ENCODE data around the gene ATP2B2. TPM values are rescaled to one million over a fixed set of nuclear protein-coding genes. Genes with fewer than 3 reads are reported as not detected.

The ATP2B2 gene
- total RNA-seq, 1 experiment from 2014 or later = not detected

DNA sequence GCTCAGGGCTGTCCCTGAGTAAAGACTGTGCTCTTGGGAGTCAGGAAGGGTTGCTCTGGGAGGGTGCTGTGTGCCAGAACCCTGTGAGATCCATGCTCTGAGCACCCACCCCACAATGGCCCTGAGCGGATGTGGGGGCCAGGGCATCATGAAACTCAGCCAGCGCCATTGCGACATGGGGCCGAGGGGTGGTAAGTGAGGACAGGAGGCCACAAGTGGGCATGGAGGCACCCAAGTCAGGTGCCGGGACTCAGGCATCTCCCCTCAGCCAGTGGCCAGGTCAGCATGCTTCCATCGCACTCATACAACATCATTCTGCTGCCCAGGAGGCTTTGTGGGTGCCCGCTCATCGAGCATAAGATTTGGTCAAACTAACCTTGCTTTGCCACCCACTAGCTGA, 19.6 kb downstream of the ATP2B2 start:
- ChIA-PET POLR2A (no interaction called here), CTCF (no interaction called here)
- no peak overlapping the region for H3K27ac Mint-ChIP-seq (ENCODE audit: unreplicated experiment)
- H3K9me3 Mint-ChIP-seq (ENCODE audit: unreplicated experiment) = no peaks in the 10 kb centered on the region
- H3K4me3 ChIP-seq (ENCODE audit: low read depth, low read length) = no peak overlapping the region
- no peak for DNase-seq
- no peak overlapping the region for H3K4me3 Mint-ChIP-seq (ENCODE audit: unreplicated experiment)
- H3K36me3 ChIP-seq (ENCODE audit: control insufficient read depth, insufficient read depth, low read length) = no peaks in the 10 kb centered on the region
- H3K27me3 Mint-ChIP-seq (ENCODE audit: insufficient read depth, unreplicated experiment) = peaks cover 14% of the 10 kb centered on the region
- no TSS peak for BruUV-seq (replicated peaks)
- TF ChIP-seq, protein P1, sequence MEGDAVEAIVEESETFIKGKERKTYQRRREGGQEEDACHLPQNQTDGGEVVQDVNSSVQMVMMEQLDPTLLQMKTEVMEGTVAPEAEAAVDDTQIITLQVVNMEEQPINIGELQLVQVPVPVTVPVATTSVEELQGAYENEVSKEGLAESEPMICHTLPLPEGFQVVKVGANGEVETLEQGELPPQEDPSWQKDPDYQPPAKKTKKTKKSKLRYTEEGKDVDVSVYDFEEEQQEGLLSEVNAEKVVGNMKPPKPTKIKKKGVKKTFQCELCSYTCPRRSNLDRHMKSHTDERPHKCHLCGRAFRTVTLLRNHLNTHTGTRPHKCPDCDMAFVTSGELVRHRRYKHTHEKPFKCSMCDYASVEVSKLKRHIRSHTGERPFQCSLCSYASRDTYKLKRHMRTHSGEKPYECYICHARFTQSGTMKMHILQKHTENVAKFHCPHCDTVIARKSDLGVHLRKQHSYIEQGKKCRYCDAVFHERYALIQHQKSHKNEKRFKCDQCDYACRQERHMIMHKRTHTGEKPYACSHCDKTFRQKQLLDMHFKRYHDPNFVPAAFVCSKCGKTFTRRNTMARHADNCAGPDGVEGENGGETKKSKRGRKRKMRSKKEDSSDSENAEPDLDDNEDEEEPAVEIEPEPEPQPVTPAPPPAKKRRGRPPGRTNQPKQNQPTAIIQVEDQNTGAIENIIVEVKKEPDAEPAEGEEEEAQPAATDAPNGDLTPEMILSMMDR (IDR thresholded peaks at IDR 0.05; ENCODE audit: insufficient read depth in 1 of 2, low read depth in 1 of 2, low read length in 1 of 2, severe bottlenecking in 1 of 2, unreplicated experiment in 1 of 2) = no peak
- no peaks in the 10 kb centered on the region for H3K4me1 Mint-ChIP-seq (ENCODE audit: low read depth, unreplicated experiment)
- H3K4me1 ChIP-seq = no peaks in the 10 kb centered on the region
- intact Hi-C loops (cut with micrococcal nuclease; ENCODE audit: unreplicated experiment) = no loop called here
- H3K27me3 ChIP-seq (replicated peaks; ENCODE audit: control insufficient read depth, insufficient read depth, low read length) = no peaks in the 10 kb centered on the region
- no peaks in the 10 kb centered on the region for H3K9me3 ChIP-seq
- H3K36me3 Mint-ChIP-seq (ENCODE audit: insufficient read depth, unreplicated experiment) = no peaks in the 10 kb centered on the region

DNA sequence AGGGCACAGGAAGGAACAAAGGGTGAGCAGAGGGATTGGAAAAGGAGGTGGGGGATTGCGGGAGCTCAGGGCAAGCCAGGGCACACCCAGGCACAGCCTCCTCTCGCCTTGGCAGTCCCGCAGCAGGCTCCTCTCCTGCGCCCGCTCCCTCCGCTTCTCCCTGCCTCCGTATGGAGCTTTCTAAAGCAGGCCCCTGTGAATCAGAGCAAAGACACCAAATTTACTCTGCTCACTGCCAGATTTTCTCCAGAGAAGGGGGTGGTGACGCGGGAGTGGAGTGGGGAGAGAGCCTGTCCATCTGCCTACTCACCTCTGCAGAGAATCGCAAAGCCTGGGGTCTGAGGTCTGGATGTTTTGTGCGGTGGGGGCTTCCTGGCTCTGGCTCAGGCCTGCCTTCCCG, 20.0 kb downstream of the ATP2B2 start:
- H3K9me3 Mint-ChIP-seq (ENCODE audit: unreplicated experiment) = no peaks in the 10 kb centered on the region
- no TSS peak for BruUV-seq (replicated peaks)
- intact Hi-C loops (cut with micrococcal nuclease; ENCODE audit: unreplicated experiment) = no loop called here
- POLR2A ChIA-PET = no interaction called here
- H3K4me3 Mint-ChIP-seq (ENCODE audit: unreplicated experiment) = no peak overlapping the region
- TF ChIP-seq, protein P1 (IDR thresholded peaks at IDR 0.05; ENCODE audit: insufficient read depth in 1 of 2, low read depth in 1 of 2, low read length in 1 of 2, severe bottlenecking in 1 of 2, unreplicated experiment in 1 of 2) = no peak
- no peaks in the 10 kb centered on the region for H3K4me1 Mint-ChIP-seq (ENCODE audit: low read depth, unreplicated experiment)
- H3K27ac Mint-ChIP-seq (ENCODE audit: unreplicated experiment) = no peak overlapping the region
- H3K27me3 Mint-ChIP-seq (ENCODE audit: insufficient read depth, unreplicated experiment) = peaks cover 14% of the 10 kb centered on the region
- Histone ChIP-seq H3K27me3 (replicated peaks; ENCODE audit: control insufficient read depth, insufficient read depth, low read length) (no peaks in the 10 kb centered on the region), H3K9me3 (no peaks in the 10 kb centered on the region), H3K4me1 (no peaks in the 10 kb centered on the region), H3K4me3 (ENCODE audit: low read depth, low read length) (no peak overlapping the region), H3K36me3 (ENCODE audit: control insufficient read depth, insufficient read depth, low read length) (no peaks in the 10 kb centered on the region)
- no peak for DNase-seq
- CTCF ChIA-PET = no interaction called here
- no peaks in the 10 kb centered on the region for H3K36me3 Mint-ChIP-seq (ENCODE audit: insufficient read depth, unreplicated experiment)

DNA sequence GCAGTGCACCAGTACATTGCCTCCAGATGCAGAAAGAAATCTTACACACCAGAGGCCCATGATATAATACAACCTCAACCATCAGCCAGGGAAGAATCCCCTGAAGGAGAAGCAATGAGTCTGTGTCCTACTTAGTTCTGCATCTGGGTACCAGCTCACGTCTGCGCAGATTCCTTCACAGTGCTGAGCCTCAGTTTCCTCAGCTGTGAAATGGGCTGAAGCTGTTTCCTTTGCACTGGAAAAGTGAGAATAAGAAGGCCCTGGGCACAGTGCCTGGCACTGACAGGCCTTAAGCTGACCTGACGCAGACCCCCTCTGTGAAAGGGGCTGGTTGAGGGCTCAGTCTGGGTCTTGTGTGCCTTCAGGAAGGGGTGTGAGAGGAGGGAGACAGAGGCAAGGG, 20.7 kb downstream of the ATP2B2 start:
- intact Hi-C loops (cut with micrococcal nuclease; ENCODE audit: unreplicated experiment) = no loop called here
- no peak for DNase-seq
- POLR2A ChIA-PET = no interaction called here
- peaks cover 14% of the 10 kb centered on the region for H3K27me3 Mint-ChIP-seq (ENCODE audit: insufficient read depth, unreplicated experiment)
- H3K4me1 Mint-ChIP-seq (ENCODE audit: low read depth, unreplicated experiment) = no peaks in the 10 kb centered on the region
- Histone ChIP-seq H3K27me3 (replicated peaks; ENCODE audit: control insufficient read depth, insufficient read depth, low read length) (no peaks in the 10 kb centered on the region), H3K9me3 (no peaks in the 10 kb centered on the region), H3K4me1 (no peaks in the 10 kb centered on the region), H3K4me3 (ENCODE audit: low read depth, low read length) (no peak overlapping the region), H3K36me3 (ENCODE audit: control insufficient read depth, insufficient read depth, low read length) (no peaks in the 10 kb centered on the region)
- H3K9me3 Mint-ChIP-seq (ENCODE audit: unreplicated experiment) = no peaks in the 10 kb centered on the region
- no peak overlapping the region for H3K27ac Mint-ChIP-seq (ENCODE audit: unreplicated experiment)
- TF ChIP-seq, protein P1 (IDR thresholded peaks at IDR 0.05; ENCODE audit: insufficient read depth in 1 of 2, low read depth in 1 of 2, low read length in 1 of 2, severe bottlenecking in 1 of 2, unreplicated experiment in 1 of 2) = no peak
- CTCF ChIA-PET = no interaction called here
- BruUV-seq (replicated peaks) = no TSS peak
- no peaks in the 10 kb centered on the region for H3K36me3 Mint-ChIP-seq (ENCODE audit: insufficient read depth, unreplicated experiment)
- H3K4me3 Mint-ChIP-seq (ENCODE audit: unreplicated experiment) = no peak overlapping the region
